ENCODE measurements around the gene TFAP2A. TPM values are rescaled to one million over a fixed set of nuclear protein-coding genes. Genes with fewer than 3 reads are reported as not detected.

TFAP2A gene
- total and polyA plus RNA-seq, 10 donors = 0.04 to 0.94 (median 0.23) TPM; not detected in 4

DNA sequence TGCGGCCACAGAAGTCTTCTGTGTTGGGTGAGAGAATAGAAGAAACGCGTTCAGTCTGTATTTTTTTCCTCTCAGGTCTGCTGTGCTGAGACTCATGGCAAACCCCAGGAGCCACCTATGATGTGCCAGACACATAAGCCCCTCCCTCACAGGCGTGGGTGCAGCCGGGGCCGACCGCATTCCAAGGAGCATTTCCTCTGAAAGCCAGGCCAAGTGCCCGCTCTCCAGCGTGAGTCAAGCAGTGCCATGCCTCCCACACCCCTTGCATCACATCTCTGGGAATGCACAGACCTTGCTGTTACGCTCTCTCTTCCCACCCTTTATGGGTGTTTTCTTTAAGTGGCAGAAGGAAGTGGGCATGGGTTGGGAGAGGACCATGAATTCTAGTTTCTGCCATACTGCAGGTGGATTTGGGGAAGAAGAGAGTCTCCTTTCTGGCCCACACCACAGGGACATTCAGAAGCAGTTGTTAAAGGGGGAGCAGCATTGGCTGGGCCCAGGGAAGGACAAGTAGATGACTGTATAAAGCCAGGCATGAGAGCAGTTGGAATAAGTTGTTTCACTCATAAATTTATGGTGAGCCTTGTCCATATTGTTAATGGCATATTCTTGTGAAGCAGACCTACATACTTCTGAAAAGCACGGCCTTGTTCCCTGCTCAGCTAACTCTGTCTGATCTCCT is 37.1 kb upstream of the TFAP2A start:
- 54 to 69% (median 57%) methylated on average over 11 of the region's 11 CpGs for WGBS, 5 donors
- H3K4me1 ChIP-seq = no peaks in the 10 kb centered on the region
- TF ChIP-seq POLR2A (IDR thresholded peaks at IDR 0.05) = no peak
- no peak for TF ChIP-seq POLR2AphosphoS5 (IDR thresholded peaks at IDR 0.05)
- TF ChIP-seq CTCF (IDR thresholded peaks at IDR 0.05 in 8 of 11, conservative IDR thresholded peaks at IDR 0.05 in 3 of 11) = no peak
- no peaks in the 10 kb centered on the region for H3K9me3 ChIP-seq
- H3K4me3 ChIP-seq = no peak overlapping the region
- intact Hi-C loops (cut with DNase I; ENCODE audit: low total_unique reads) = no loop called here
- no peak overlapping the region for H3K27ac ChIP-seq
- H3K27me3 ChIP-seq (replicated peaks in 1 of 7) = peaks cover 0 to 41% (median 0%) of the 10 kb centered on the region in 7 donors
- H3K36me3 ChIP-seq = no peaks in the 10 kb centered on the region
- DNase-seq = no peak

- Histone ChIP-seq H3K36me3 (no peaks in the 10 kb centered on the region), H3K27me3 (replicated peaks in 1 of 7) (peaks cover 0 to 40% (median 0%) of the 10 kb centered on the region in 7 donors), H3K27ac (no peak overlapping the region), H3K4me3 (no peak overlapping the region), H3K9me3 (no peaks in the 10 kb centered on the region), H3K4me1 (no peaks in the 10 kb centered on the region)
- intact Hi-C loops (cut with DNase I; ENCODE audit: low total_unique reads) = no loop called here
- TF ChIP-seq CTCF (IDR thresholded peaks at IDR 0.05 in 8 of 11, conservative IDR thresholded peaks at IDR 0.05 in 3 of 11) = no peak
- no peak for TF ChIP-seq POLR2AphosphoS5 (IDR thresholded peaks at IDR 0.05)
- TF ChIP-seq POLR2A (IDR thresholded peaks at IDR 0.05) = no peak
- 60 to 68% (median 61%) methylated on average over 6 of the region's 6 CpGs for WGBS, 5 donors
- no peak for DNase-seq
Observed at GRCh38 chr6:10451394-10451793, 36.5 kb upstream of the TFAP2A start.

DNA sequence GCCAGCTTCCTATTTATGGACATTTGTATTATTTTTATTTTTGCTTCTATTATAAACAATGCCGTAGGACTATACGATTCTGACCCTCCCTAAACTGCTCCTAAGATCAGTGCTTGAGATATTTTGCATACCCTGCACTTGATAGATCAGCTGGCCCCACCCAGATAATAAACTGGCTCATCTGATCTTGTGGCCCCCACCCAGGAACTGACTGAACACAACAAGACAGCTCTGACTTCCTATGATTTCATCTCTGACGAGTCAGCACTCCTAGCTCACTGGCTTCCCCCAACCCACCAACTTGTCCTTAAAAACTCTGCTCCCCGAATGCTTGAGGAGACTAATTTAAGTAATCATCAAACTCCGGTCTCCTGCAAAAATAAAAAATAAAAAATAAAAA is 34.9 kb upstream of the TFAP2A start:
- no peaks in the 10 kb centered on the region for H3K4me1 ChIP-seq
- no peaks in the 10 kb centered on the region for H3K36me3 ChIP-seq
- WGBS, 5 donors = 68 to 73% (median 70%) methylated on average over 5 of the region's 5 CpGs
- peaks cover 0 to 30% (median 0%) of the 10 kb centered on the region in 7 donors for H3K27me3 ChIP-seq (replicated peaks in 1 of 7)
- H3K4me3 ChIP-seq = no peak overlapping the region
- DNase-seq = no peak
- H3K9me3 ChIP-seq = no peaks in the 10 kb centered on the region
- TF ChIP-seq POLR2A (IDR thresholded peaks at IDR 0.05) (no peak), POLR2AphosphoS5 (IDR thresholded peaks at IDR 0.05) (no peak), CTCF (IDR thresholded peaks at IDR 0.05 in 8 of 11, conservative IDR thresholded peaks at IDR 0.05 in 3 of 11) (no peak)
- H3K27ac ChIP-seq = no peak overlapping the region
- intact Hi-C loops (cut with DNase I; ENCODE audit: low total_unique reads) = no loop called here

- Histone ChIP-seq H3K36me3 (no peaks in the 10 kb centered on the region), H3K4me3 (no peak overlapping the region), H3K27ac (no peak overlapping the region), H3K9me3 (no peaks in the 10 kb centered on the region), H3K27me3 (replicated peaks in 1 of 7) (peaks cover 0 to 30% (median 0%) of the 10 kb centered on the region in 7 donors), H3K4me1 (no peaks in the 10 kb centered on the region)
- no peak for TF ChIP-seq CTCF (IDR thresholded peaks at IDR 0.05 in 8 of 11, conservative IDR thresholded peaks at IDR 0.05 in 3 of 11)
- no peak for TF ChIP-seq POLR2AphosphoS5 (IDR thresholded peaks at IDR 0.05)
- TF ChIP-seq POLR2A (IDR thresholded peaks at IDR 0.05) = no peak
- intact Hi-C loops (cut with DNase I; ENCODE audit: low total_unique reads) = no loop called here
- no peak for DNase-seq
- 41 to 82% (median 60%) methylated on average over 1 of the region's 1 CpG for WGBS, 5 donors
Observed at GRCh38 chr6:10448096-10448495, 33.2 kb upstream of the TFAP2A start.

All from spleen (tissue), 11 donors.